Endothelial cell (in vitro differentiated cells): Measurements from ENCODE around the gene FFAR2. TPM values are rescaled to one million over a fixed set of nuclear protein-coding genes. Genes with fewer than 3 reads are reported as not detected.
A peak's percentile ranks its signal among the peaks of the same experiment; 100 is the strongest.

Source experiments
- DNase-seq: peaks from one replicate; pipeline ENCODE4 v3.0.0; 2021; ENCODE audit warnings: low spot score
- H3K27ac Mint-ChIP-seq: one replicate; pipeline ENCODE4 v1.8.0; 2021; ENCODE audit warnings: mixed read lengths, inconsistent platforms; ENCODE audit not compliant: unreplicated experiment
- H3K27me3 Mint-ChIP-seq: one replicate; pipeline ENCODE4 v1.8.0; 2021; ENCODE audit warnings: mild to moderate bottlenecking, moderate library complexity, mixed read lengths, inconsistent platforms; ENCODE audit not compliant: unreplicated experiment
- H3K36me3 Mint-ChIP-seq: one replicate; pipeline ENCODE4 v1.8.0; 2021; ENCODE audit warnings: mild to moderate bottlenecking, low read depth, mixed read lengths, inconsistent platforms; ENCODE audit not compliant: unreplicated experiment
- H3K4me1 Mint-ChIP-seq: one replicate; pipeline ENCODE4 v1.8.0; 2021; ENCODE audit warnings: mild to moderate bottlenecking, mixed read lengths, inconsistent platforms; ENCODE audit not compliant: unreplicated experiment
- H3K4me3 Mint-ChIP-seq: one replicate; pipeline ENCODE4 v1.8.0; 2021; ENCODE audit warnings: mild to moderate bottlenecking, mixed read lengths, inconsistent platforms; ENCODE audit not compliant: unreplicated experiment
- H3K9me3 Mint-ChIP-seq: one replicate; pipeline ENCODE4 v1.8.0; 2021; ENCODE audit warnings: mixed read lengths, inconsistent platforms; ENCODE audit not compliant: unreplicated experiment
- total RNA-seq: library from RNA; stranded (reverse); fragmentation: NEBNext Ultra II Directional; extraction: Animal tissue kit (Norgen Biotek cat#: 25700); gene quantifications from one replicate; pipeline ENCODE4 v1.2.1, GENCODE V29; 2021; ENCODE audit not compliant: unreplicated experiment
- TF ChIP-seq, protein P1 (sequence below): fragments of 200-600 bp; sonication (generic); IDR thresholded peaks from one replicate; pipeline ENCODE4 v1.5.0; 2021; ENCODE audit warnings: antibody characterized with exemption; ENCODE audit not compliant: unreplicated experiment

The FFAR2 gene
- total RNA-seq, 1 donor from 2014 or later = 0.46 TPM

DNA sequence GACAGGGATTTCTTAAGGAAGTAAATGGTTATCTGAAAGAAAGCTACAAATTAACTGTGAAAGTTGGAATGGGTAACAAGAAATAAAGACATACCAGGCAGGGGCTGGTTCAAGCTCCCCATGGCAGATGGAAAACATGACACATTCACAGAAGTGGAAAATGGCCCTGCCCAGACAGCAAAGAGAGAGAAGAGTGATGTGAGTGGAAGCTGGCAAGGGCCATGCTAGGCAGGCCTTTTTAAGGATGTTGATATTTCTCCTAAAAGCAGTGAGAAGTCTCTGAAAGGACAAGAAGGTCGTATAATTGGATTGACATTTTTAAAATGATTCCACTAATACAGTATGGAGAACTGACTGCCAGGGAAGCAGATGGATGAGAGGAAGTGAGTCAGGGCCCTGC lies 3.3 kb upstream of the FFAR2 start:
- Mint-ChIP-seq H3K27me3 (peaks cover 5% of the 10 kb centered on the region), H3K36me3 (no peaks in the 10 kb centered on the region), H3K9me3 (no peaks in the 10 kb centered on the region), H3K4me3 (no peak overlapping the region), H3K27ac (no peak overlapping the region), H3K4me1 (peaks cover 35% of the 10 kb centered on the region)
- no peak for DNase-seq
- TF ChIP-seq, protein P1, sequence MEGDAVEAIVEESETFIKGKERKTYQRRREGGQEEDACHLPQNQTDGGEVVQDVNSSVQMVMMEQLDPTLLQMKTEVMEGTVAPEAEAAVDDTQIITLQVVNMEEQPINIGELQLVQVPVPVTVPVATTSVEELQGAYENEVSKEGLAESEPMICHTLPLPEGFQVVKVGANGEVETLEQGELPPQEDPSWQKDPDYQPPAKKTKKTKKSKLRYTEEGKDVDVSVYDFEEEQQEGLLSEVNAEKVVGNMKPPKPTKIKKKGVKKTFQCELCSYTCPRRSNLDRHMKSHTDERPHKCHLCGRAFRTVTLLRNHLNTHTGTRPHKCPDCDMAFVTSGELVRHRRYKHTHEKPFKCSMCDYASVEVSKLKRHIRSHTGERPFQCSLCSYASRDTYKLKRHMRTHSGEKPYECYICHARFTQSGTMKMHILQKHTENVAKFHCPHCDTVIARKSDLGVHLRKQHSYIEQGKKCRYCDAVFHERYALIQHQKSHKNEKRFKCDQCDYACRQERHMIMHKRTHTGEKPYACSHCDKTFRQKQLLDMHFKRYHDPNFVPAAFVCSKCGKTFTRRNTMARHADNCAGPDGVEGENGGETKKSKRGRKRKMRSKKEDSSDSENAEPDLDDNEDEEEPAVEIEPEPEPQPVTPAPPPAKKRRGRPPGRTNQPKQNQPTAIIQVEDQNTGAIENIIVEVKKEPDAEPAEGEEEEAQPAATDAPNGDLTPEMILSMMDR = no peak

GRCh38 chr19:35445826-35446593 lies 2.0 kb upstream of the FFAR2 start:
- H3K27ac Mint-ChIP-seq = no peak overlapping the region
- peaks cover 5% of the 10 kb centered on the region for H3K27me3 Mint-ChIP-seq

DNA sequence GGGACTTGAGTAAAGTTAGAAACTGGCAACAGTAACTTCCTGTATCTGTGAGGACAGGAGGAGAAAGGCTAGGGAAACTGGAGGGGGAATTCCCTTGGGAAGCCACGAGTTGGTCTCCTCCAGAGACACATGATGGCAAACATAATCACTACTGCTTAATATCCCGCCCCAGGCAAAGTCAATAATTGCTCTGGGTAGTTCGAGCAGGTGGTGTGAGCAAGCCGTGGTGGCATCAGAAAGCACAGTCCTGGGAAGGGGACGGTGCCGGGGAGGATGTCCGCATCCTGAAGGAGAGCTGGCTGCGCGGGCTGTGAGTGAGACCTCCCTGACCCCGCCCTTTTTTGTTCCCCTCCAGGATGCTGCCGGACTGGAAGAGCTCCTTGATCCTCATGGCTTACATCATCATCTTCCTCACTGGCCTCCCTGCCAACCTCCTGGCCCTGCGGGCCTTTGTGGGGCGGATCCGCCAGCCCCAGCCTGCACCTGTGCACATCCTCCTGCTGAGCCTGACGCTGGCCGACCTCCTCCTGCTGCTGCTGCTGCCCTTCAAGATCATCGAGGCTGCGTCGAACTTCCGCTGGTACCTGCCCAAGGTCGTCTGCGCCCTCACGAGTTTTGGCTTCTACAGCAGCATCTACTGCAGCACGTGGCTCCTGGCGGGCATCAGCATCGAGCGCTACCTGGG lies 1.4 kb downstream of the FFAR2 start:
- DNase-seq = no peak
- Mint-ChIP-seq H3K4me3 (no peak overlapping the region), H3K27ac (no peak overlapping the region), H3K4me1 (peaks cover 37% of the 10 kb centered on the region), H3K27me3 (peaks cover 6% of the 10 kb centered on the region), H3K9me3 (no peaks in the 10 kb centered on the region), H3K36me3 (no peaks in the 10 kb centered on the region)
- TF ChIP-seq, protein P1 = no peak

More at GRCh38 chr19:35445826-35446593, 2.0 kb upstream of the FFAR2 start:
- no peak overlapping the region for H3K4me3 Mint-ChIP-seq
- H3K4me1 Mint-ChIP-seq = peaks cover 35% of the 10 kb centered on the region
- TF ChIP-seq, protein P1 = no peak
- DNase-seq = no peak
- no peaks in the 10 kb centered on the region for H3K36me3 Mint-ChIP-seq
- H3K9me3 Mint-ChIP-seq = no peaks in the 10 kb centered on the region

DNA sequence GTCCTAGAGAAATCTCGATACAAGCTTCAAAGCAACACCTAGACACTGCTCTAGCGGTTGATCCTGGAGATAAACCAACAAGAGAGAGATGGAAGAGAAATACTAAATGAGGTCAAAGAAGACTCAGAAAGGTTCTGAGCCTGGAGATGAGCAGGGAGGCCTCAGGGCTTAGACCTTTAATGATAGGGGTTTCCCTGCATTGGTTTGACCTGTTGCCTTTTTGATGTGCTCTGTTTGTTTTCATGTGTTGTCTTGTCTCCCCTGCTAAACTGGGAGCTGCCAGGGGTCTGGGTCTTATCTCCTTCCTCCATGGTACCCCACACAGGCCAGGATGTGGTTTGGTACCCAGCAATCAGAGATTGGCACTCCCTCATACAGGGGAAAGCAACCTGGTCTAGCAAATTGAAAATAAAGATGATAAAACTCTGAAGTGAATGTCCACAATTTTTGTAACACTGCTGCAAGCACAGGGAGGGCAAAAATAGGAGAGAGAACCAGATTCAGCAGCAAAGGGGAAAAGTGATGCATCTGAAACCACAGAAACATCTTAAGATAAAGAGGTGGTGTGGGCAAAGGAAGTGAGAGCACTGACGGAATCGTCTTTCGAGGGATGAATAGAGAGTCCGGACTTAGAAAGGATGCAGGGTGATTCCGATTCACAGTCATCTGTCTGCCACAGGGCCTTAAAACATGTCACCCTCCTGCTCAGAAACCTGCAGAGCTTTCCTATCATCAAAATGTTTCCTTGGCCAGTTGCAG lies 3.5 kb downstream of the FFAR2 start:
- H3K27ac Mint-ChIP-seq = no peak overlapping the region

More for the DNA sequence above, 3.5 kb downstream of the FFAR2 start:
- Mint-ChIP-seq H3K36me3 (no peaks in the 10 kb centered on the region), H3K4me1 (peaks cover 26% of the 10 kb centered on the region), H3K27me3 (peaks cover 6% of the 10 kb centered on the region), H3K4me3 (peak overlapping the region; percentile 39), H3K9me3 (no peaks in the 10 kb centered on the region)
- TF ChIP-seq, protein P1 = no peak
- no peak for DNase-seq
